Measurements from ENCODE around the gene TMEM54. TPM values are rescaled to one million over a fixed set of nuclear protein-coding genes. Genes with fewer than 3 reads are reported as not detected.

TMEM54 gene
- total and polyA plus RNA-seq, 9 of the 15 experiments (the other 6 are each of a cell fraction or from before 2014, with no cell fraction given) = 1.00 to 16.2 (median 8.2) TPM

DNA sequence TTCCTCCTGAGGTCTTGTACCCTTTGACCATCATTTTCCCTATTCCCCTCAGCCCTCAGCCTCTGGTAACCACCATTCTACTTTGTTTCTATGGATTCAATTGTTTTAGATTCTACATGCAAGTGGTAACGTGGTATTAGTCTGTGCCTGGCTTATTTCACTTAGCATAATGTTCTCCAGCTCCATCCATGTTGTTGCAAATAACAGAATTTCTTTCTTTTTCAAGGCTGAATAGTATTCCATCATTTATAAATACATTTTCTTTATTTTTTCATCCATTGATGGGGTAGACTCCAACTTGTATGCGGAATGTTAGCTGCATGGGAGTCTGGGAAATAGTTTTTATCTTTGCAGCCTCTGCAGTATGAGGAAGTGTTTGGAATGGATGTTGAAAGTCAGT lies 26.3 kb upstream of the TMEM54 start:
- in situ Hi-C loops (cut with MboI) = no loop called here

DNA sequence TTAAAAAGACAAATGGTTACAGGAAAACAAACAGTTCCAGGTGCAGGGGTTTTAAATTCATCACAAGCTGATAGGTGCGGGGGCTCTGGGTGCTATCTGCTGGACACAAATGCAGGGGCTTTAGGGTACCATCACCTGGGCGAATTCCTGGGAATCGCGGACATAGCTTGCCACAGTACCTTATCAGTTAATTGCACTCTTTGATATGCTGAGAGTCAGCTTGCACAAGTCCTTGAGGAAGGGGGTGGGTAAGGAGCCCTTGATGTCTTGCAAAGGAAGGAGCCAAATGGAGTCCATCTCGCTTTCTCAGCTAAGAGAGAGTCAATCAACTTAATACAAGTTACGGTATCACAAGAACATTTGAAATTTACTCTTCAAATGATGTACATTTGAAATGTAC lies 25.4 kb upstream of the TMEM54 start:
- Histone ChIP-seq H3K9me1 (ENCODE audit: control insufficient read depth, insufficient read depth, low read length) (no peaks in the 10 kb centered on the region), H3K27me3 (ENCODE audit: control insufficient read depth in 2 of 2, insufficient read depth in 2 of 2, low read length in 2 of 2) (peaks cover 34 to 46% of the 10 kb centered on the region in 2 experiments), H3K4me2 (ENCODE audit: insufficient read depth, low read length) (no peak overlapping the region), H3K9me3 (replicated peaks; ENCODE audit: control insufficient read depth, insufficient read depth, low read depth, low read length) (no peaks in the 10 kb centered on the region), H3K79me2 (ENCODE audit: control insufficient read depth, insufficient read depth, low read length) (no peaks in the 10 kb centered on the region), H4K20me1 (replicated peaks; ENCODE audit: control insufficient read depth, insufficient read depth, low read length) (no peaks in the 10 kb centered on the region), H3K27ac (ENCODE audit: extremely low read depth, low read depth, low read length) (no peak overlapping the region), H3K9ac (ENCODE audit: insufficient read depth in 1 of 2, low read depth in 2 of 2, low read length in 2 of 2) (no peak overlapping the region), H3K36me3 (ENCODE audit: control insufficient read depth, insufficient read depth, low read length) (no peaks in the 10 kb centered on the region), H3K4me3 (no peak overlapping the region), H2AFZ (ENCODE audit: low read depth, low read length) (no peak overlapping the region), H3K4me1 (replicated peaks in 1 of 2; ENCODE audit: control insufficient read depth in 2 of 2, insufficient read depth in 2 of 2, low read length in 2 of 2) (peaks cover 2 to 10% of the 10 kb centered on the region in 2 experiments; a peak in 2 of 5 replicates)
- in situ Hi-C loops (cut with MboI) = no loop called here
- no peak for FAIRE-seq
- BruUV-seq (replicated peaks) = no TSS peak
- intact Hi-C loops (cut with micrococcal nuclease) = no loop called here
- WGBS (ENCODE audit: insufficient coverage, low coverage, missing lambda C conversion rate) = 9% methylated on average over 6 of the region's 6 CpGs
- ChIA-PET CTCF (ENCODE audit: low intra/inter-chr PET ratio) (no interaction called here), POLR2A (interaction anchor here (1.0 kb wide), 1 partner anchor 19 kb away, joined by 3 read pairs; no protein-coding TSS in a partner anchor)
- peak in 1 of 4 experiments; percentile 25 for DNase-seq (ENCODE audit: extremely low read depth in 1 of 4, low spot score in 3 of 4)
- no peak for ATAC-seq
- 0 out of 2 replicates have a peak, but pooled peaks have one; percentile 10 for TF ChIP-seq CBFA2T2 (conservative IDR thresholded peaks at IDR 0.05)
- peak; percentile 32; the same call in 1 of the 2 replicates for TF ChIP-seq CBFA2T3 (IDR thresholded peaks at IDR 0.05)
- no peak for TF ChIP-seq ETV1 (tag; conservative IDR thresholded peaks at IDR 0.05; ENCODE audit: low read depth)
- no peak for TF ChIP-seq EZH2 (IDR thresholded peaks at IDR 0.05; ENCODE audit: borderline replicate concordance, low read depth, low read length)
- TF ChIP-seq RBM15 (IDR thresholded peaks at IDR 0.05; ENCODE audit: insufficient read depth, low read length) = no peak
- no peak for TF ChIP-seq ELF2 (CRISPR knock-in tag; IDR thresholded peaks at IDR 0.05)
- TF ChIP-seq, protein P1, sequence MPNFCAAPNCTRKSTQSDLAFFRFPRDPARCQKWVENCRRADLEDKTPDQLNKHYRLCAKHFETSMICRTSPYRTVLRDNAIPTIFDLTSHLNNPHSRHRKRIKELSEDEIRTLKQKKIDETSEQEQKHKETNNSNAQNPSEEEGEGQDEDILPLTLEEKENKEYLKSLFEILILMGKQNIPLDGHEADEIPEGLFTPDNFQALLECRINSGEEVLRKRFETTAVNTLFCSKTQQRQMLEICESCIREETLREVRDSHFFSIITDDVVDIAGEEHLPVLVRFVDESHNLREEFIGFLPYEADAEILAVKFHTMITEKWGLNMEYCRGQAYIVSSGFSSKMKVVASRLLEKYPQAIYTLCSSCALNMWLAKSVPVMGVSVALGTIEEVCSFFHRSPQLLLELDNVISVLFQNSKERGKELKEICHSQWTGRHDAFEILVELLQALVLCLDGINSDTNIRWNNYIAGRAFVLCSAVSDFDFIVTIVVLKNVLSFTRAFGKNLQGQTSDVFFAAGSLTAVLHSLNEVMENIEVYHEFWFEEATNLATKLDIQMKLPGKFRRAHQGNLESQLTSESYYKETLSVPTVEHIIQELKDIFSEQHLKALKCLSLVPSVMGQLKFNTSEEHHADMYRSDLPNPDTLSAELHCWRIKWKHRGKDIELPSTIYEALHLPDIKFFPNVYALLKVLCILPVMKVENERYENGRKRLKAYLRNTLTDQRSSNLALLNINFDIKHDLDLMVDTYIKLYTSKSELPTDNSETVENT (CRISPR knock-in tag; IDR thresholded peaks at IDR 0.05) = no peak
- TF ChIP-seq, protein P2, sequence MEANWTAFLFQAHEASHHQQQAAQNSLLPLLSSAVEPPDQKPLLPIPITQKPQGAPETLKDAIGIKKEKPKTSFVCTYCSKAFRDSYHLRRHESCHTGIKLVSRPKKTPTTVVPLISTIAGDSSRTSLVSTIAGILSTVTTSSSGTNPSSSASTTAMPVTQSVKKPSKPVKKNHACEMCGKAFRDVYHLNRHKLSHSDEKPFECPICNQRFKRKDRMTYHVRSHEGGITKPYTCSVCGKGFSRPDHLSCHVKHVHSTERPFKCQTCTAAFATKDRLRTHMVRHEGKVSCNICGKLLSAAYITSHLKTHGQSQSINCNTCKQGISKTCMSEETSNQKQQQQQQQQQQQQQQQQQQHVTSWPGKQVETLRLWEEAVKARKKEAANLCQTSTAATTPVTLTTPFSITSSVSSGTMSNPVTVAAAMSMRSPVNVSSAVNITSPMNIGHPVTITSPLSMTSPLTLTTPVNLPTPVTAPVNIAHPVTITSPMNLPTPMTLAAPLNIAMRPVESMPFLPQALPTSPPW (CRISPR knock-in tag; IDR thresholded peaks at IDR 0.05) = 0 out of 2 replicates have a peak, but pooled peaks have one; percentile 21

More for the DNA sequence above, 26.3 kb upstream of the TMEM54 start:
- no peak overlapping the region for H2AFZ ChIP-seq (ENCODE audit: low read depth, low read length)
- no peaks in the 10 kb centered on the region for H3K9me3 ChIP-seq (replicated peaks; ENCODE audit: control insufficient read depth, insufficient read depth, low read depth, low read length)
- H3K9me1 ChIP-seq (ENCODE audit: control insufficient read depth, insufficient read depth, low read length) = no peaks in the 10 kb centered on the region
- CTCF ChIA-PET (ENCODE audit: low intra/inter-chr PET ratio) = no interaction called here
- POLR2A ChIA-PET = interaction anchor here (0.9 to 1.0 kb wide), 2 partner anchors 9 to 20 kb away, joined by 3 to 5 read pairs; no protein-coding TSS in a partner anchor
- FAIRE-seq (no peak), DNase-seq (ENCODE audit: extremely low read depth in 1 of 4, low spot score in 3 of 4) (no peak), ATAC-seq (no peak)
- no peaks in the 10 kb centered on the region for H4K20me1 ChIP-seq (replicated peaks; ENCODE audit: control insufficient read depth, insufficient read depth, low read length)
- H3K27me3 ChIP-seq (ENCODE audit: control insufficient read depth in 2 of 2, insufficient read depth in 2 of 2, low read length in 2 of 2) = peaks cover 31 to 39% of the 10 kb centered on the region in 2 experiments
- H3K27ac ChIP-seq (ENCODE audit: extremely low read depth, low read depth, low read length) = no peak overlapping the region
- H3K4me1 ChIP-seq (replicated peaks in 1 of 2; ENCODE audit: control insufficient read depth in 2 of 2, insufficient read depth in 2 of 2, low read length in 2 of 2) = peaks cover 2 to 10% of the 10 kb centered on the region in 2 experiments; a peak in 2 of 5 replicates
- no TSS peak for BruUV-seq (replicated peaks)
- no peaks in the 10 kb centered on the region for H3K79me2 ChIP-seq (ENCODE audit: control insufficient read depth, insufficient read depth, low read length)
- no peak overlapping the region for H3K4me3 ChIP-seq
- no peak overlapping the region for H3K4me2 ChIP-seq (ENCODE audit: insufficient read depth, low read length)
- TF ChIP-seq ZNF146 (CRISPR knock-in tag; IDR thresholded peaks at IDR 0.05; ENCODE audit: unreplicated experiment) (peak; percentile 90), RBM25 (IDR thresholded peaks at IDR 0.05; ENCODE audit: low read depth, low read length, severe bottlenecking) (peak; percentile 45), ZNF24 (IDR thresholded peaks at IDR 0.05) (no peak), ETV1 (tag; conservative IDR thresholded peaks at IDR 0.05; ENCODE audit: low read depth) (no peak), ZNF699 (CRISPR knock-in tag; IDR thresholded peaks at IDR 0.05; ENCODE audit: insufficient replicate concordance) (no peak), SPI1 (IDR thresholded peaks at IDR 0.05; ENCODE audit: borderline replicate concordance, low read depth, low read length) (peak; percentile 27; the same call in 1 of the 2 replicates), BDP1 (IDR thresholded peaks at IDR 0.05; ENCODE audit: insufficient read depth, insufficient read length) (no peak), PTBP1 (IDR thresholded peaks at IDR 0.05; ENCODE audit: low read depth, low read length) (no peak)
- intact Hi-C loops (cut with micrococcal nuclease) = no loop called here
- 4% methylated on average over 2 of the region's 2 CpGs for WGBS (ENCODE audit: insufficient coverage, low coverage, missing lambda C conversion rate)
- no peak overlapping the region for H3K9ac ChIP-seq (ENCODE audit: insufficient read depth in 1 of 2, low read depth in 2 of 2, low read length in 2 of 2)
- no peaks in the 10 kb centered on the region for H3K36me3 ChIP-seq (ENCODE audit: control insufficient read depth, insufficient read depth, low read length)

Data from K562 (cell line).